GM19395 (cell line): Measurements from ENCODE around the gene PRKACA.
A peak's percentile ranks its signal among the peaks of the same experiment; 100 is the strongest.

ENCODE experiments used
- ATAC-seq: cut with Tn5 transposase; IDR thresholded peaks from one replicate; pipeline ENCODE4 v1.9.1; 2021; ENCODE audit warnings: mild to moderate bottlenecking, moderate library complexity; ENCODE audit not compliant: unreplicated experiment

The PRKACA gene

DNA sequence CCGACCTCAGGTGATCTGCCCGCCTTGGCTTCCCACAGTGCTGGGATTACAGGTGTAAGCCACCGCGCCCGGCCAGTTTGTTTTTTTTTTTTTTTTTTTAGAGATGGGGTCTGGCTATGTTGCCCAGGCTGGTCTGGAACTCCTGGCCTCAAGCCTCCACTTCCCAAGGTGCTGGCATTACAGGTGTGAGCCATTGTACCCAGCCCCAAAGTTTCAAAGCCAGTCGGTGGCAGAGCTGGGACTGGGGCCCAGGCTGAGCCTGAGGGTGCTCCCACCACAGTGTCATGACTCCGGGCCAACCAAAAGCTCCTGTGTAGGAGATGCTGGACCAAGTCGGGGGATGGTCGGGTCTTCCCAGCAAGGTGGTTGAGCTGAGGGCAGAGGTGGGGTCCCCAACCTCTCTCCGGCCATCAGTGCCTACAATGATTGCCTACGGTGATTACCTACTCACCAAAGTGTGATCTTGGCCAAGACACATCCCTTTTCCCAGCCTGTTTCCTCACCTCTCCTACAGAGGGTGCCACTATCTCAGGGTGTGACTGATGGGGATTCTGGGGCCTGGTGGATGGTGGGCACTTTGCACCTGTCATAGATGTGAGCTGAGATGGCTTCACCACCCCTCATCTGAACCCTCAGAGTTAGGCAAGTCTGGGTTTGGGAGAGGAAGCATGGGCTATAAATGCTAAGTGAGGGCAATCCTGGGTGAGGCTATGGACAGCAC, 21.1 kb downstream of the PRKACA start:
- ATAC-seq = no peak

DNA sequence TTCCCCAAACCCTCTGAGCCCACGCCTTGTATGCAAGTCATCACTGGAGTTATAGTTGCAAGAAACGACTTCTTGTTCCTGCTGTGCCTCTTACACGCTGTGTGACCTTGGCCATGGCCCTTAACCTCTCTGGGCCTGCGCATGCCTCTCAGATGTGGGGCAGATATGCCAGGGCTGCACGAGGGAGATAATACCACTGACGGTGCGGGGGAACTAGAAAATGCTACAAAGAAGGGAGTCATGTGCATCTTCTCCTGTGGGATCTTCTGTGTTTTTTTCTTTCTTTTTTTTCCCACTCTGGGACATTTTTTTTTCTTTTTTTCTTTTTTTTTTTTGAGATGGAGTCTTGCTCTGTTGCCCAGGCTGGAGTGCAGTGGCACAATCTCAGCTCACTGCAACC, 22.7 kb downstream of the PRKACA start:
- no peak for ATAC-seq

DNA sequence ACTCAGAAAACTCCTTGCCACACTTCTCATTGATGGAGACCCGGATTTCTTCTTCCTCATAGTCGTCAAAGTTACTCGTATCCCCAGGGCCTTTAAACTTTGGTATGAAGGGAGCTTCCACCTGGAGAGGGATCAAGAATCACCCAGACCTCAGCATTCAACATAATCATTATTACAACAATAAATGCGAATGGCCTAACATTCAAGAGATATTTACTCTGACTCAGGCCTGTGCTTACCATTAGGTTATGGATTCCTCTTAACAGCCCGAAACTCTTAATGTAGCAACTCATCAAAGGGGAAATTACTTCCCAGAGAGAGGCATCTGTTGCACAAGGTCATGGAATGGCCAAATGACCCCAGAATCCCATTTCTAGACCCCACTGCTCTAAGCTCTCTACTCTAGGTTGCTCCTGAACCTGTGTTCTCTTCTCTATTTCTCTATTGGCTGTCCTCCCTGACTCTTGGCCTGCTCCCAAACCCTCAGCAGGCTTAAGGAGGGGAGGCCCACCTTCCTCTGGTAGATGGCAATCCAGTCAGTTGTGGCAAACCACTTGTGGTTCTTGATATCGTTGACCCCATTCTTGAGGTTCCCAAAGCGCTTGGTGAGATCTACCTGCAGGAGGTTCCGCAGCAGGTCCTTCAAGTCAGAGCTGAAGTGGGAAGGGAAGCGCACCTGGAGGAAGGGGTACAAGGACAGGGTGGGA, 24.3 kb downstream of the PRKACA start:
- ATAC-seq = no peak

DNA sequence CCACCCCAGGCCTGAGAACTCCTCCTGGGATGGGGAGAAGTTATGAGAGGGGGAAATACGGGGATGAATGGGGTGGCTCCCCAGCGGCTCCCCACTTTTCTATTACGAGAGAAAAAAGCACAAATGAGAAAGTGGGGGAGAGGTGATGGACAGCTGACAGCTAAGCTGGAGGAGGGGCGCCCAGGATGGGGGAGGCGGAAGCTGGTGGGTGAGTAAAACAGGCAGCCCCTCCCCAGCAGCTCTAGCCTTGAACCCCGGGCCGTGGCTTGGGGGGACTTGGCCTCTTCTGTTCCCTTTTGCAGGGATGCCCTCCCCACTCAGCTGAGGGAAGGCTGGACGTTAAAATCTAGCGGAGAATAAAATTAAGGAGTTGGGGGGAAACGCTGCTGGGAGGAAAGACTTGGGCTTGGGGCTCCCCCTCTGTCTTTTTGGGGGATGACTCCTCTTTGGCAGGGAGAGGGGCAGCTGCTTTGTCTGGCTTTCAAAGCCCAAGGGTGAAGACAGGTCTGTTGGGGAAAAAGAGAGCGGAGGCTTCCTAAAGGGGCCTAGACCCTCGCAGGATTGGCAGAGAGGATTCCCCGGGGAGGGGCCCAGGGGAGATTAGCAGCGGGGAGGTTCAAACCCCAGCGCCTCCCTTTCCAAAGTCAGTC, 25.6 kb downstream of the PRKACA start:
- ATAC-seq = peak; percentile 31

DNA sequence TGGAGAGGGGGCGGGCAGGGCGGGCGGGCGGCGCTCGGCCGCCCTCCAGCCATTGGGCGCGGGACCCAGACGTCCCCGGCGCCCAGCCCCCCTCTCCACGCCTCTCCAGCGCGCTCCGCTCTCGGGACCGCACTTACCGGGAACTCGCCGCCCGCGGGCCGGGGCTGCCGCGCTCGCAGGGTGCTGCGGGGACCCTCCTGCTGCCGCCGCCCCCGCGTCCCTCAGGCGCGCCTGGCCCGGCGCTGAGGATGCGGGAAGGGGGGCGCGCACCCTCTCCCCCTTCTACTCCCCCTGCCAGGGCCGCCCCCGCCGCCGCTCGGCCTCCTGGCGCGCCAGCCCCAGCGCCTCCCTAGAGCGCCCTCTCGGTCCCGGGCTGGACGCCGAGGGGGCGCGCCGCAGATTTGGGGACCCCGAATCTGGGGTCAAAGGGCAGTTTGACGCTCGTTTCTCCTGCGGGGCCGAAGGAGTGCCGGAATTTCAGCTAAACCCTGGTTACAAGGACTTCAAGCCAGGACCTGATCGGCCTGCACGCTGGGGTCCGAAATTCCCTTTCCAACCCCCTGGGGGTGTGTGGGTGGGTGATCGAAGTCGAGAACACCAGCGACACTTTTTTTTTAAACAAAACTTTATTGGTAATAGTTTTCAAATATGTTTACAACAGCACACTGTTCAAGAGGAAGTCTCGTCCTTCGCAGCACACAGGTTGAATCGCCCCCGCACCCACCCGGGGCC, 26.3 kb downstream of the PRKACA start:
- peak; percentile 46 for ATAC-seq

DNA sequence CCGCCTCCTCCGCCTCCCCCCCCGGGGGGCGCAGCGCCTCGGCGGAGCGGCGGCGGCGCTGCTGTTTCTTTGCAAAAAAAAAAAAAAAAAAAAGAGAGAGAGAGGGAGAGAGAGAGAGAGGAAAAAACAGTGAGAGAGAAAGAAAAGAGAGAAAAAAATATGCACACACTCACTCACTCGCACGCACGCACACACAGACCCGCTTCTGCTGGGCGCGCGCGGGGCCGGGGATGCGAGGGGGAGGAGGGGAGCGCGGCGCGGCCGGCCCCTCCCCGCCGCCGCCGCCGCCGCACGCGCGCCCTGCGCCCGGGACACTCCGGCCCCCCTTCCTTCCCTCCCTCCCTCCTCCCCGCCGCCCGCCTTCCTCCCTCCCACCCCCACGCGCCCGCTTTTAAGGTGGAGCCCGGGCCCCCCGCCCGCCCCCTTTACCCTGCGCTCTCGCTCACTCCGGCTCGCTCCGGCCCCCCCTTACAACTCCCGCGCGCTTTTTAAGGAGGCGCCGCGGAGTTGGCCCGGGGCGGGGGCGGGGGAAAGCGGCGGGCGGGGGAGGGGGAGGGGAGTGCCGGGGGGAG, 27.0 kb downstream of the PRKACA start, which contains the start of gene SAMD1:
SAMD1 (minus strand) TSS at position 243 of the 572 bp plus-strand sequence.
- ATAC-seq = peak; percentile 27

DNA sequence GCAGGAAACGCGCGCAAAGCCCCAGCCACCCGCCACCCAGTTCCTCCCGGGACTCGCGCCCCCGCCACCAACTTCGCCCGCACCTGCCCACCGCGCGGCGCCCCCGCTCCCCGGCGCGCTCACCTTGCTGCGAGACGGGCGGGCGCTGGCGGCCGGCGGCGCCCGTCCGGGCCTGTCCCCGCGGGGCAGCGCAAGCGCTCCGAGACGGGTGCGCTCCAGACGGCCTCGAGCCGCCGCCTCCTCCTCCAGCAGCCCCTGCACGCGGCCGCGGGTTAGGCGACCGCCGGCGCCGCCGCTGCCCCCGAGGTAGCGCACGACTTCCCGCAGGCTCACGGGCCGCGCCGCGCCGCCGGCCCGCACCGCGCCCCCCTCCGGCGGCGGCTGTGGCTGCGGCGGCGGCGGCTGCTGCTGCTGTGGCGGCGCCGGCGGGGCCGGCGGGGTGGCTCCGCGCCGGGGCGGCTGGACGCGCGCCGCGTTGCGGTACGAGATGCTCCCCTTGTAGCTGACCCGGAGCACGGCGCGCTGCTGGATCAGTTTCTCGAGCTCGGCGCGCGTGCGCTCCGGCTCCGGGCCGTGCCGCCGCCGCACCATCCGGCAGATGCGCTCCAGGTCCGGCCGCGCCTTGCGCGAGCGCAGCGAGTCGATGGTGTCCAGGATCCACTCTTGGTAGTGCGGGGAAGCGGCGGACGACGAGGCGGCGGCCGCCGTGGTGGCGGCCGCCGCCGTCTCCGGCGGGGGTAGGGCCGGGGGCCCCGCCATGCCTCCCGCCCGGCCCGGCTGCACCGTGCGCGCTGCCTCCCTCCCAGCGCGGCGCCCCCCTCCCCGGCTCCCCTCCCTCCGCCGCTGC, 27.7 kb downstream of the PRKACA start:
- no peak for ATAC-seq

DNA sequence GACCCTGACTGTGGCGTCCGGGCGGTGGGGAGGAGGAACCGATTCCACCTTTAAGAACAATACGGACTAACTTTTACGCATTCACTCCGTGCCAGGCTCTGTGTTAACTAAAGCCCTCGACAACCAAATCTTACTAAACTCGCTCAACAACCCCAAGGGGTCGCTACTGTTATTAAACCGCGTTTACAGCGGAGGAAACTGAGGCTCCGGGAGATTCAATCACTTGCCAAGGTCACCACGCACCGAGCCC, 28.2 kb downstream of the PRKACA start:
- ATAC-seq = no peak

DNA sequence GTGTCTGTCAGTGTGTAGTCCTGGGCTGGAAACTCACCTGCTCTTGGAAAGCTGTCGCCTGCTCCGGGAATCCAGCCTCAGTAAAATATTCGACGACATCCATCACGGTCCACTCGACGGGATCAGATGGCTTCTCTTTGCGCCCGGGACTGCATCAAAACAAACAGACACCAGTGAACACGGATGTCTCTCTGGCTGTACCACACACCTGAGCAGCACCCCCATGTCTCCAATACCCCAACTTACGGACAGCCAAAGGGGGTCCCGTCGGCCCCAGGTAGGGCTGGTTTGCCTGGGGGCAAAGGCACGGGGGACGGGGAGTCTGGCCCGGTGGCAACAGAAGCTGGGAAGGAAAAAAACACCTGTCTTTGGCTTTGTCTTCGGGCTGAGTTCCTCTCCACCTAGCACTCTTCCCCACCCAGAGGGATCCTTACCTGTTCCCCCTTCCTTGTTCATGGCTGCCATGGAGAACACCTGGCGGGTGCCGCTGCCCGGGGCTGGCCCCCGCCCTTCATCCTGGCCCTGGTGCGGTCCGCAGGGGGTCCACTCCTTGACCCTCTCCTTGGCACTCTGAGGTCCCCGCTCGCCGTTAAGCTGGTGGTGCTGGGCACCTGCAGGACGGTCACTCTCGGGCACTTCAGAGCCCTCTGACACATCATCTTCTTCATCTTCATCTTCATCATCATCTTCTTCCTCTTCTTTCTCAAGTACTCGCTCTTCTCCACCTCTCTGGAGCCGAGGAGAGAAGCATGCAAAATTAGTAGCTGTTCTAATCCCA, 28.7 kb downstream of the PRKACA start:
- ATAC-seq = no peak

DNA sequence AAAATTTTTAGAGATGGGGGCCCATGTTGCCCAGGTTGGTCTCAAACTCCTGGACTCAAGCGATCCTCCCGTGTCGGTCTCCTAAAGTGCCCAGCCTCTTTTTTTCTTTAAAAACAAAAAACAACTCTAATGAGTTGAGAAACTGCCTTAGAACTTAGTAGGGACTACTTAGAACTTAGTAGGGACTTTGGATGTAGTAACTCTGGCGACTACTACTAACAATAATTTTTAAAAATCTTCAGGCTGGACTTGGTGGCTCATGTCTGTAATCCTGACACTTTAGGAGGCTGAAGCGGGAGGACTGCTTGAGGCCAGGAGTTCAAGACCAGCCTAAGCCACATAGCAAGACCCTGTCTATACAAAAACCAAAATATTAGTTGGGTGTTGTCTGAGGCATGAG, 31.5 kb downstream of the PRKACA start:
- no peak for ATAC-seq

DNA sequence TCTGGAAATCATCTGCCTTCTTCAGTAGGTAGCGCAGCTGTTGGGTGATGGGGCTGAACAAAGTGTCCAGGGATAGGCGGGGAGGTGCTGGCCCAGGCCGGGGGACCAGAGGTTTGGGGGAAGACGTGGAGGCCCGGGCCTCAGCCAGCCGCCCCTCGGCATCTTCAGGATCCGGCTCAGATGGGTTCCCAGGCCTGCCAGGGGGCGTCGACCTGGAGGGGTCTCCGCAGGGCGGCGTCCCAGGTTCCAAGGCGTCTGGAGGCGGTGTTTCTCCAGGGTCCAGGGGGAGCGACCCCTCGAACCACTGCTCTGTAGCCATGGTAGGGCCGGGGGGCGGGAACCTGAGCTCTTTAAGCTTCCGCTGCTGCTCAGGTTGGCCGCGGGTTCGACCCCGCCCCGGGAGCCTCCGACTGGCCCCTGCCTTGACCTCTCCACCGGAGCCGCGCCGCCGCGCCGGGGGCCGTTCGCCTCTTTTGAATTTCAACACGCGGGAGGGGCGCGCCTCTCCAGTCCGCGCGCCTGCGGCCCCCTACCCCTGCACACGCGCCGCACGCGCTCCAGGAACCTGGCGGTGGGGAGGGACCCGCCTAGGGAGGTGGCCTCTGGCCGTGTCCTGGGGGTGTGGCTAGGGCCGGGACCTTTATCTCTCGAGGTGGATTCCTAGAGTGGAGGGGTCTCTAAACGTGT, 32.1 kb downstream of the PRKACA start, which contains the start of gene C19orf67:
C19orf67 (minus strand) TSS at position 475 of the 687 bp plus-strand sequence; CDS start at position 319, 156 bp downstream.
- ATAC-seq = no peak

DNA sequence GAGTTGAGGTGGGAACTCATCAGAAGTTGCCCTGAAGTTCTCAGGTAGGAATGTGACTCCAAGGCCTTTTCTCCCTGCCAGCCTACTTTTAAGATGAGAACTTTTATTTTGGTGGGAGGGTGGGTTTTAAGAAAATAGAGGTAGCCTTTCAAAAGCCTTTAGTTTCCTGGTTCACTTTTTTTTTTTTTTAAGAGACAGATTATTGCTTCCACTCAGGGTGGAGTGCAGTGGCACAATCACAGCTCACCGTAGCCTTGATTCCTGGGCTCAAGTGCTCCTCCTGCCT, 34.9 kb downstream of the PRKACA start:
- ATAC-seq = no peak

DNA sequence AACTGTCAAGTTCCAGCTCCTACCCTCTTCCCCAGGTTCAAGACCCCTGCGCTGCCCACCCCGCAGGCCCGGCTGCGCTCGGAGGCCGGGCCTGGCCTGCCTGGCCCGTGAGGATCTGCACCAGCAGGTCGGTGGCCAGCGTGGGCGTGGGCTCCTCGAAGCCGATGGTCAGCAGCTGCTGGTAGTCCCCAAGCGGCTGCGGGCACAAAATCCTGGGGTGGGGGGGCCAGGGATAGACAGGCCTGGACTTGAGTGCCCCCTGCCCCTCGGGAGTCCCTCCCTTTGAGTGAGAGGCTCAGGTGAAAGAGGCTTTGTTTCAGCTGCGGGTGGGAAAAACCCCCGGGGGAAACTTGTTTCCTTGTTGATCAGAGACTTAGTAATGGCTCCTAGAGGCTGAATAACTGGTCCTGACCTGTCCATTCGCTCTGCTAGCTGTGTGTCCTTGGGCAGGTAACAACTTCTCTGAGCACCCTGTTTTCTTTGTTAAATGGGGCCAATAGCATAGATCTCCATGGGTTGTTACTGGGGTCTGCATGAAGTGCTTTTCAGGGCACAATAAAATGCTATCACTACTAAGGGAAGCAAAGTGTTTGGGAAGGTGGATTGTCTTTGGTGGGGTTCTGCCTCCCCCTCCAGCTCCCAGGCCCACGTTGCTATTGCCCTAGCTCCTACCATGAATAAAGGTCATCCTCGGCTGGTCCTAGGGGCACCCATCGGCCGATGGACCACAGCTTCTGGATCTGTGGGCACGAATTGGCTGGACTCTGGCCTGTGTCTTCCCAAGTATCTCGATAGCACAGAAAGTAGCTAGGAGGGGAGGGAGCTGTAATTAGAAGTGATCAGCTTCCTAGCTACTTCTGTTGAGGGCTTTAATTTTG, 35.5 kb downstream of the PRKACA start:
- peak; percentile 13 for ATAC-seq

DNA sequence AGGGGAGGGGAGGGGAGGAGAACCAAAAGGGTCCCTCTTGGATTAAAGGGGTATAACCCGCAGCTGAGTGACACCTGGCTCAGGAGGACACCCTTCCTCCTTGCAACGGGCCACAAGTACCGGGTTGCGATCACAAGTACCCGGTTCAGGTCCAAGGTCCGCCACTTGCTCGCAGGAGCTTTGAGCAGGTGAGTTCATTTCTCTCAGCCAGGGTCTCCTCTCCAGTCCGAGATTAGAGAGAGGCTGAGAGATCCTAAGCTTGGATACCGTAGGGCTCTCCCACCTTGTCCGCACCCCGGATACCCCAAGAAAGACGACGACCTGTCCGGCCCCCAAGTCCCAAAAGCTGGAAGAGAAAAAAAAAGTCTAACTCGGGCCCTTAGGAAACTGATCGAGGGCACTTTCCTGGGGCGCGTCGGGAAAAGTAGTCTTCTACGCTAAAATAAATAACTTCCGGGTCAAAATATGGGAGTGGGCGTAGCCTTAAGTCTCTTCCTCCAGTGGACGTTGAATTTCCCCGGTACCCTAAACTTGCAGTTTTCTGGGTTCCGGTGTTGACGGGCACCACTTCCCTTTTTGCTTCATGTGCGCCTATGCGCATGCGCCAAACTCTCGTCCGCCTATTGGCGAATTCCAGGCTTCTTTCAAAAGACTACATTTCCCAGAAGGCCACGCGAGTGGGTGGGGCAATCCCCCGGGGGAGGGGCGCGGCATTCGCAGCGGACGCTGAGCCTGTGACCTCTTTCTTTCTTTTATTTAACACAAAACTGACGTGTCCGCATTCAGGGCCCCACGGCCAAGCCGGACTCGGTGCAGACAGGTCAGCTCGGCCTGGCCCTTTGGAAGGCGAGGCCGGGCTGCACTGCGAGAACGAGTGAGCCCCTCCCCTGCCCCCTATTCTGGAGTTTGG, 36.4 kb downstream of the PRKACA start:
- peak; percentile 83 for ATAC-seq

DNA sequence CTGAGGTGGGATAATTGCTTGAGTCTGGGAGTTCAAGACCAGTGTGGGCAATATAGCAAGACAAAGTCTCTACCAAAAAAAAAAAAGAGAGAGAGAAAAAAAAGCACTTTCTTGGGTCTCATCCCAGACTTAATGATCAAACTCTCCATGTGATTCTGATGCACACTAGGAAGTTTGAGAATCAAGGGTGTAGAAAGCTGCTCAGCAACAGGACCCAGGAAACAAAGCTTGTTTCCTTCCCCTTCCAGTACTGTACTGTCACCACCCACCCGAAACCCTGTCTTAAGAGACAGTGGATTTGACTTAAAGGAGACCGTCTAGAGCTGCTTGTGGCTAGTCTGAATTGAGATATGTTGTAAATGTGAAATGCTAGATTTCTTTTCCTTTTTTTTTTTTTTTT, 39.2 kb downstream of the PRKACA start:
- no peak for ATAC-seq

DNA sequence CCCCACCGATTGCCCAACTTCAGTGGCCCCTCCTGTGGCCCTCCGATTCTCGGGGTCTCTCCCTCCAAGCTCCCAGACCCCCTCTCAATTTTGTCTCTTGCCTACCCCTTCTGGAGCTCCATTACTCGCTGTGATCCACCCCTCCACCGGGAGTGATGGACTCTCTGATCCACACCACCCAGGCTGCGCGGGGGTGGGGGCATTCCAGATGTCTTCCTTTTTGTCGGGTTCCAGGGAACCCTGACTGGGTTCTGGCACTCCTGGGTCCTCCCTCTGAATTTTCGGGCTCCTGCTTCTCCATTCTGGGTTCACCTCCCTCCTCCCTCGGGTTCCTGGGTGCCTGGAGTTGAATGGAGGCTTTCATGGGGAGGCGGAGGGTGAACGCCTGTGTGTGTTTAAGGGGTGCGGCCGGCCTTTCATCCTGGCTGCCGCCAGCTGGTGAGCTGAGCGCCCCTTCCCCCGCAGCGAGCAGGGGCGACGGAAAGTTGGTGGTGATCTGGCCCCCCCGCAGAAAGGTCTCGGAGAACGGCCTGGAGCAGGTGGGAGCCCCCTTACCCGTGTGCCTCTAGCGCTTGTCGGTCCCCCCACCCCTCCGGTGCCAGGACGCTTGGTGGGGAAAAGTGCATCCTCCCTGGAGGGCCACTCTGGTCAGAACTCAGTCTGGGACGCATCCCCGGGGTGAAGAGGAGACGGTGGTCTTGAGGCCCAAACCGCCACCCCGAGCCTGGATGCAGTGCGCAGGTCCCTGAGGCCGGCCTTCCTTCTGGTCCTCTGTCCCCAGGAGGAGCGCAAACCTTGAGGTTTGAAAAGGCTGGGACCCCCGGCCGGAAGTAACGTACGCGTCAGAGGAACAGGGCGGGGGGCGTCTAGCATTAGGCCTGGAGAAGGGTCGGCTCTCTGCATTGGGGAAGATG, 43.4 kb downstream of the PRKACA start:
- ATAC-seq = no peak
